NCI-H524 treated with DMSO at 0.1 percent for 48 hours (cell line): Measurements from ENCODE around the gene RNF187.
A peak's percentile ranks its signal among the peaks of the same experiment; 100 is the strongest.

ENCODE experiments used
- DNase-seq: peaks from one replicate; lab custom pipeline; 2025; lab: John Stamatoyannopoulos, UW

Gene RNF187

GRCh38 chr1:228487336-228488124 is at the start of gene RNF187:
RNF187 (plus strand) TSS chr1:228487382.
- no peak for DNase-seq

- no peak for DNase-seq
Observed at GRCh38 chr1:228437424-228437962, 49.7 kb upstream of the RNF187 start.

- no peak for DNase-seq
Observed at GRCh38 chr1:228438266-228438665, 48.9 kb upstream of the RNF187 start.

- no peak for DNase-seq
Observed at GRCh38 chr1:228440761-228441500, 46.3 kb upstream of the RNF187 start.

- no peak for DNase-seq
Observed at GRCh38 chr1:228443395-228443794, 43.8 kb upstream of the RNF187 start.

- no peak for DNase-seq
Observed at GRCh38 chr1:228445490-228445842, 41.7 kb upstream of the RNF187 start.

GRCh38 chr1:228445843-228446650 is 41.1 kb upstream of the RNF187 start:
- DNase-seq: no peak

GRCh38 chr1:228446852-228447251 is 40.3 kb upstream of the RNF187 start:
- no peak for DNase-seq

GRCh38 chr1:228448372-228448771 is 38.8 kb upstream of the RNF187 start:
- no peak for DNase-seq

- no peak for DNase-seq
Observed at GRCh38 chr1:228450200-228450599, 37.0 kb upstream of the RNF187 start.

GRCh38 chr1:228452194-228453021 is 34.8 kb upstream of the RNF187 start:
- DNase-seq: no peak

GRCh38 chr1:228453022-228453560 is 34.1 kb upstream of the RNF187 start:
- no peak for DNase-seq

GRCh38 chr1:228453614-228454013 is 33.6 kb upstream of the RNF187 start:
- DNase-seq: no peak

GRCh38 chr1:228454238-228454637 is 32.9 kb upstream of the RNF187 start:
- no peak for DNase-seq

- DNase-seq: no peak
Observed at GRCh38 chr1:228455715-228456114, 31.5 kb upstream of the RNF187 start.

GRCh38 chr1:228456252-228457016 is 30.7 kb upstream of the RNF187 start:
- DNase-seq: no peak

GRCh38 chr1:228457017-228457395 is 30.2 kb upstream of the RNF187 start:
- DNase-seq: no peak

GRCh38 chr1:228457396-228458176 is 29.6 kb upstream of the RNF187 start:
- peak; percentile 95 for DNase-seq
